Endothelial cell (in vitro differentiated cells): Measurements from ENCODE around the gene SUFU. TPM values are rescaled to one million over a fixed set of nuclear protein-coding genes. Genes with fewer than 3 reads are reported as not detected.
A peak's percentile ranks its signal among the peaks of the same experiment; 100 is the strongest.

Experiments used
- DNase-seq: peaks from one replicate; pipeline ENCODE4 v3.0.0; 2021; ENCODE audit warnings: low spot score
- H3K27ac Mint-ChIP-seq: one replicate; pipeline ENCODE4 v1.8.0; 2021; ENCODE audit warnings: mixed read lengths, inconsistent platforms; ENCODE audit not compliant: unreplicated experiment
- H3K27me3 Mint-ChIP-seq: one replicate; pipeline ENCODE4 v1.8.0; 2021; ENCODE audit warnings: mild to moderate bottlenecking, moderate library complexity, mixed read lengths, inconsistent platforms; ENCODE audit not compliant: unreplicated experiment
- H3K36me3 Mint-ChIP-seq: one replicate; pipeline ENCODE4 v1.8.0; 2021; ENCODE audit warnings: mild to moderate bottlenecking, low read depth, mixed read lengths, inconsistent platforms; ENCODE audit not compliant: unreplicated experiment
- H3K4me1 Mint-ChIP-seq: one replicate; pipeline ENCODE4 v1.8.0; 2021; ENCODE audit warnings: mild to moderate bottlenecking, mixed read lengths, inconsistent platforms; ENCODE audit not compliant: unreplicated experiment
- H3K4me3 Mint-ChIP-seq: one replicate; pipeline ENCODE4 v1.8.0; 2021; ENCODE audit warnings: mild to moderate bottlenecking, mixed read lengths, inconsistent platforms; ENCODE audit not compliant: unreplicated experiment
- H3K9me3 Mint-ChIP-seq: one replicate; pipeline ENCODE4 v1.8.0; 2021; ENCODE audit warnings: mixed read lengths, inconsistent platforms; ENCODE audit not compliant: unreplicated experiment
- CTCF ChIP-seq: fragments of 200-600 bp; sonication (generic); IDR thresholded peaks from one replicate; pipeline ENCODE4 v1.5.0; 2021; ENCODE audit warnings: antibody characterized with exemption; ENCODE audit not compliant: unreplicated experiment
- total RNA-seq: library from RNA; stranded (reverse); fragmentation: NEBNext Ultra II Directional; extraction: Animal tissue kit (Norgen Biotek cat#: 25700); gene quantifications from one replicate; pipeline ENCODE4 v1.2.1, GENCODE V29; 2021; ENCODE audit not compliant: unreplicated experiment

Gene SUFU
- total RNA-seq, 1 donor from 2014 or later: 44.4 TPM

GRCh38 chr10:102676534-102677315 lies 173.0 kb downstream of the SUFU start:
- H3K27ac Mint-ChIP-seq: no peak overlapping the region
- no peak overlapping the region for H3K4me3 Mint-ChIP-seq
- H3K4me1 Mint-ChIP-seq: peaks cover 48% of the 10 kb centered on the region

GRCh38 chr10:102677331-102678067 lies 173.7 kb downstream of the SUFU start:
- H3K4me3 Mint-ChIP-seq: no peak overlapping the region

More at GRCh38 chr10:102676534-102677315, 173.0 kb downstream of the SUFU start:
- no peak for DNase-seq
- no peak for TF ChIP-seq CTCF
- H3K27me3 Mint-ChIP-seq: peaks cover 12% of the 10 kb centered on the region
- H3K9me3 Mint-ChIP-seq: no peaks in the 10 kb centered on the region
- no peaks in the 10 kb centered on the region for H3K36me3 Mint-ChIP-seq

GRCh38 chr10:102678068-102678400 lies 174.3 kb downstream of the SUFU start:
- Mint-ChIP-seq H3K4me3 (no peak overlapping the region), H3K36me3 (no peaks in the 10 kb centered on the region), H3K4me1 (peaks cover 48% of the 10 kb centered on the region), H3K27me3 (peaks cover 12% of the 10 kb centered on the region), H3K27ac (peak overlapping the region; percentile 38), H3K9me3 (no peaks in the 10 kb centered on the region)
- TF ChIP-seq CTCF: no peak
- no peak for DNase-seq

More at GRCh38 chr10:102677331-102678067, 173.7 kb downstream of the SUFU start:
- DNase-seq: no peak
- Mint-ChIP-seq H3K27ac (peak overlapping the region; percentile 38), H3K36me3 (no peaks in the 10 kb centered on the region), H3K27me3 (peaks cover 12% of the 10 kb centered on the region), H3K4me1 (peaks cover 48% of the 10 kb centered on the region), H3K9me3 (no peaks in the 10 kb centered on the region)
- TF ChIP-seq CTCF: no peak

- peaks cover 10% of the 10 kb centered on the region for H3K27me3 Mint-ChIP-seq
- peak overlapping the region; percentile 47 for H3K4me3 Mint-ChIP-seq
- H3K4me1 Mint-ChIP-seq: peaks cover 41% of the 10 kb centered on the region
These were observed 175.1 kb downstream of the SUFU start for GRCh38 chr10:102678842-102679289.

More at GRCh38 chr10:102678842-102679289, 175.1 kb downstream of the SUFU start:
- Mint-ChIP-seq H3K36me3 (peaks cover 2% of the 10 kb centered on the region), H3K9me3 (no peaks in the 10 kb centered on the region), H3K27ac (no peak overlapping the region)
- TF ChIP-seq CTCF: peak; percentile 60
- peak; percentile 85 for DNase-seq
